Panc1 (cell line): ENCODE measurements around the gene IGDCC3. TPM values are rescaled to one million over a fixed set of nuclear protein-coding genes. Genes with fewer than 3 reads are reported as not detected.

Source experiments
- ATAC-seq: fragments of 200-7000 bp; cut with Tn5 transposase; 2 replicates; pipeline ENCODE4 v1.9.1; 2020; ENCODE audit warnings: mild to moderate bottlenecking, moderate library complexity
- BruUV-seq: library from RNA; stranded (reverse); fragments of 400-500 nt; replicated peaks from 2 replicates; lab custom pipeline; 2021; lab: Mats Ljungman, UMichigan
- CTCF ChIA-PET: fragments of 300-600 bp; sonication (Branson Sonifier 250); formaldehyde crosslinking; loops from one replicate; lab custom pipeline; 2022; ENCODE audit warnings: antibody characterized with exemption; lab: Charles Lee
- POLR2A ChIA-PET: fragments of 300-600 bp; sonication (Branson Sonifier 250); formaldehyde crosslinking; loops from one replicate; lab custom pipeline; 2022; ENCODE audit warnings: antibody characterized with exemption; lab: Charles Lee
- DNase-seq: peaks from one replicate; pipeline ENCODE4 v3.0.0-alpha.2; 2010; ENCODE audit warnings: low read depth, low spot score
- H3K27ac ChIP-seq: 2 replicates; pipeline ENCODE4 v1.5.1; 2011; ENCODE audit warnings: mild to moderate bottlenecking, low read length, inconsistent platforms
- H3K27me3 ChIP-seq: fragments of 200-500 bp; sonication (Bioruptor generic); 2 replicates; pipeline ENCODE4 v1.6.0; 2014; ENCODE audit warnings: low read length, inconsistent platforms; ENCODE audit not compliant: control insufficient read depth, insufficient read depth
- H3K36me3 ChIP-seq: fragments of 200-500 bp; sonication (Bioruptor generic); 2 replicates; pipeline ENCODE4 v1.5.1; 2014; ENCODE audit warnings: inconsistent platforms, mild to moderate bottlenecking, low read length, moderate library complexity; ENCODE audit not compliant: control insufficient read depth, insufficient read depth
- H3K4me1 ChIP-seq: 2 replicates; pipeline ENCODE4 v1.5.1; 2011; ENCODE audit warnings: inconsistent platforms, mild to moderate bottlenecking, low read length, moderate library complexity; ENCODE audit not compliant: control insufficient read depth, insufficient read depth
- H3K4me3 ChIP-seq, 2 experiments: 2 replicates each; pipeline ENCODE4 v1.5.1; 2011 to 2012; ENCODE audit warnings: low read depth in 2 of 2, low read length in 2 of 2, mild to moderate bottlenecking in 2 of 2, inconsistent platforms in 1 of 2, moderate library complexity in 1 of 2
- H3K9me3 ChIP-seq: fragments of 200-500 bp; sonication (Bioruptor generic); 2 replicates; pipeline ENCODE4 v1.5.1; 2014; ENCODE audit warnings: low read depth, mild to moderate bottlenecking, inconsistent platforms, low read length, moderate library complexity; ENCODE audit not compliant: control insufficient read depth, insufficient read depth
- CTCF ChIP-seq: fragments of 450-650 bp; IDR thresholded peaks from 2 replicates; pipeline ENCODE4 v1.5.1; 2017; ENCODE audit warnings: mild to moderate bottlenecking
- POLR2AphosphoS5 ChIP-seq: IDR thresholded peaks from 2 replicates; pipeline ENCODE4 v1.6.1; 2012; ENCODE audit warnings: mild to moderate bottlenecking, low read depth, low read length, moderate library complexity
- REST ChIP-seq, 2 experiments: IDR thresholded peaks; 2 replicates each; pipeline ENCODE4 v1.6.1; 2011 to 2012; ENCODE audit warnings: low read depth in 2 of 2, control low read depth in 1 of 2, low read length in 1 of 2, mild to moderate bottlenecking in 1 of 2, moderate library complexity in 1 of 2; ENCODE audit not compliant: insufficient read depth in 1 of 2
- SIN3A ChIP-seq: IDR thresholded peaks from 2 replicates; pipeline ENCODE4 v1.6.1; 2012; ENCODE audit warnings: low read depth, mild to moderate bottlenecking, low read length, moderate library complexity, borderline replicate concordance; ENCODE audit not compliant: insufficient read depth
- TCF7L2 ChIP-seq: IDR thresholded peaks from 2 replicates; pipeline ENCODE4 v1.6.1; 2011; ENCODE audit warnings: mild to moderate bottlenecking, low read depth, low read length, inconsistent platforms
- in situ Hi-C: cut with HindIII; loops from 2 replicates; pipeline ENCODE4 v1.10.0; 2016; ENCODE audit warnings: low sequenced_read_pairs, low pct_unique_long_range_greater_than_20kb
- intact Hi-C: fragments of 100-400 bp; cut with micrococcal nuclease; formaldehyde crosslinking; loops from one replicate; pipeline ENCODE4 v1.10.0; 2022; ENCODE audit not compliant: unreplicated experiment
- total RNA-seq: library from RNA; stranded (reverse); gene quantifications from one replicate; pipeline ENCODE4 v1.2.1, GENCODE V29; 2021; ENCODE audit not compliant: unreplicated experiment

Gene IGDCC3
- total RNA-seq, 1 experiment from 2014 or later: 0.18 TPM

GRCh38 chr15:65383991-65384390 lies 6.2 kb upstream of the IGDCC3 start:
- peaks cover 9% of the 10 kb centered on the region; the same call in 1 of the 2 replicates for H3K27me3 ChIP-seq
- in situ Hi-C loops (no loop called here), intact Hi-C loops (no loop called here)
- DNase-seq (no peak), ATAC-seq (no peak)
- H3K4me1 ChIP-seq: peaks cover 3% of the 10 kb centered on the region
- H3K4me3 ChIP-seq: no peak overlapping the region
- no peaks in the 10 kb centered on the region for H3K9me3 ChIP-seq
- no peak for TF ChIP-seq SIN3A
- no peak for TF ChIP-seq TCF7L2
- no peak for TF ChIP-seq CTCF
- TF ChIP-seq REST (IDR thresholded peaks at IDR 0.05; ENCODE audit: insufficient read depth in 1 of 2, low read depth in 2 of 2, low read length in 1 of 2): no peak
- no peak for TF ChIP-seq POLR2AphosphoS5
- BruUV-seq: no TSS peak
- H3K36me3 ChIP-seq: no peaks in the 10 kb centered on the region
- no peak overlapping the region for H3K27ac ChIP-seq
- CTCF ChIA-PET: interaction anchor here (0.6 kb wide), 1 partner anchor 79 kb away, joined by 5 read pairs; no protein-coding TSS in a partner anchor
- POLR2A ChIA-PET: no interaction called here

GRCh38 chr15:65383456-65383855 lies 5.7 kb upstream of the IGDCC3 start:
- no peak for ATAC-seq
- H3K27ac ChIP-seq: no peak overlapping the region
- H3K27me3 ChIP-seq: peaks cover 12% of the 10 kb centered on the region
- CTCF ChIA-PET: interaction anchor here (0.6 kb wide), 1 partner anchor 78 kb away, joined by 5 read pairs; no protein-coding TSS in a partner anchor
- POLR2A ChIA-PET: no interaction called here
- no peak for DNase-seq
- no TSS peak for BruUV-seq
- in situ Hi-C loops (no loop called here), intact Hi-C loops (no loop called here)
- no peaks in the 10 kb centered on the region for H3K36me3 ChIP-seq
- H3K4me1 ChIP-seq: peaks cover 3% of the 10 kb centered on the region
- H3K4me3 ChIP-seq: no peak overlapping the region
- no peaks in the 10 kb centered on the region for H3K9me3 ChIP-seq
- TF ChIP-seq TCF7L2 (no peak), POLR2AphosphoS5 (no peak), SIN3A (no peak), REST (IDR thresholded peaks at IDR 0.05; ENCODE audit: insufficient read depth in 1 of 2, low read depth in 2 of 2, low read length in 1 of 2) (no peak), CTCF (no peak)
